ENCODE measurements around the gene ADRA2C.

The ADRA2C gene

GRCh38 chr4:3756343-3757059 is 9.7 kb upstream of the ADRA2C start:
- no peak for DNase-seq (ENCODE audit: low spot score)

- DNase-seq (ENCODE audit: low spot score) = no peak
Measured at GRCh38 chr4:3759236-3759635, 6.9 kb upstream of the ADRA2C start.

GRCh38 chr4:3760346-3760745 is 5.8 kb upstream of the ADRA2C start:
- DNase-seq (ENCODE audit: low spot score) = no peak

- DNase-seq (ENCODE audit: low spot score) = no peak
Measured at GRCh38 chr4:3760841-3761240, 5.3 kb upstream of the ADRA2C start.

- DNase-seq (ENCODE audit: low spot score) = no peak
Measured at GRCh38 chr4:3762264-3762663, 3.9 kb upstream of the ADRA2C start.

- no peak for DNase-seq (ENCODE audit: low spot score)
Measured at GRCh38 chr4:3762753-3763549, 3.2 kb upstream of the ADRA2C start.

- DNase-seq (ENCODE audit: low spot score) = peak; percentile 34
Measured at GRCh38 chr4:3765271-3766035, 732 bp upstream of the ADRA2C start.

GRCh38 chr4:3766785-3767569 is 792 bp downstream of the ADRA2C start:
- no peak for DNase-seq (ENCODE audit: low spot score)

- no peak for DNase-seq (ENCODE audit: low spot score)
Measured at GRCh38 chr4:3767570-3768288, 1.5 kb downstream of the ADRA2C start.

- peak; percentile 59 for DNase-seq (ENCODE audit: low spot score)
Measured at GRCh38 chr4:3768842-3769641, 2.9 kb downstream of the ADRA2C start.

- DNase-seq (ENCODE audit: low spot score) = no peak
Measured at GRCh38 chr4:3769642-3770184, 3.5 kb downstream of the ADRA2C start.

GRCh38 chr4:3770323-3771163 is 4.4 kb downstream of the ADRA2C start:
- DNase-seq (ENCODE audit: low spot score) = no peak

- DNase-seq (ENCODE audit: low spot score) = no peak
Measured at GRCh38 chr4:3771164-3771809, 5.1 kb downstream of the ADRA2C start.

- DNase-seq (ENCODE audit: low spot score) = no peak
Measured at GRCh38 chr4:3771939-3772495, 5.8 kb downstream of the ADRA2C start.

GRCh38 chr4:3772632-3773031 is 6.4 kb downstream of the ADRA2C start:
- no peak for DNase-seq (ENCODE audit: low spot score)

GRCh38 chr4:3773552-3774001 is 7.4 kb downstream of the ADRA2C start:
- DNase-seq (ENCODE audit: low spot score) = no peak

- no peak for DNase-seq (ENCODE audit: low spot score)
Measured at GRCh38 chr4:3774253-3774883, 8.2 kb downstream of the ADRA2C start.

All from SK-N-DZ (cell line).